ENCODE data around the gene ATR.

DNA sequence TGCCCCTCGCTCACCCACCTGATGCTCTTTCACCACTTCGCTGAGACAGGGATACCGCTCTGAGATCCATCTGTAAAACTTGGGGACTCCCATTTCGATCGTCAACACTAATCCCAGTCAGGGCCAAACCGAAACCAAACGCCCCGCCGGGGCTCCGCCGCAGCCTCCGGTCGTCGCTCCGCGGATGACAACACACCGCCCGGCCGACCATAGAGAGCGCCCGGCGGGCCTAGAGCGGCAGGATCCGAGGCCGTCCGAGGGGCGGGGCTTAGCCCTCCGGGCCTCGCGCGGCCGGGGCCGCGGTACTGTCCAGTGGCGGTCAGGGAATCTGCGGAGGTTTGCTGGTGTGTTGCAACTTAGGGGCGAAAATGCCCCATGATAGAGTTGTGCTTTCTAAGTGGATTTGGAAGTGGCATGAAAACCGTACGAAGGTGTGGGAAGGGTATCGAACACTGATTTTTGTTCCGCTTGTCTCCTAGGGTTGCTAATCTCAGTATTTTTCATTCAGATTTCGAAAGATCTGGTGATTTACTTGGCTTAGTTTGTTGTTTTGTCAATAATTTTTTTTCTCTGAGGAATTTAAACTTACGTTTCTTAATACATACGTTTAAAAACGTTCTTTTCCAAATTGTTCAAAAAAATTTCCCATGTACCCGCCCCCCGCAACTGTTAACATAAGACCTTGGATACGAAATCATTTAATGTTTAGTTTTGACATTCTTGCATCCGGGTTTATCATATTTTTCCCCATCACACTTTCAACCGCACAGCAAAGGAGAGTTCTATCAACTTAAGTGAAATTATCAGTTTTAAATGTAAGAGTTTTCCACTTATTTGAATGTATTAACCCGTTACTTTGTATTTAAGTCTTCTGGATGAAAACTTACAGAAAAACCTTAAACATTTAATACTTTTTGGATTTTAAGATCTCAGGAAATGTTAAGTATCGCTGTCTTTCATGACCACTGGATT lies 130.4 kb downstream of the ATR start, which contains the start of gene XRN1:
- TF ChIP-seq EP300 (IDR thresholded peaks at IDR 0.05): no peak
- TF ChIP-seq, protein P1, sequence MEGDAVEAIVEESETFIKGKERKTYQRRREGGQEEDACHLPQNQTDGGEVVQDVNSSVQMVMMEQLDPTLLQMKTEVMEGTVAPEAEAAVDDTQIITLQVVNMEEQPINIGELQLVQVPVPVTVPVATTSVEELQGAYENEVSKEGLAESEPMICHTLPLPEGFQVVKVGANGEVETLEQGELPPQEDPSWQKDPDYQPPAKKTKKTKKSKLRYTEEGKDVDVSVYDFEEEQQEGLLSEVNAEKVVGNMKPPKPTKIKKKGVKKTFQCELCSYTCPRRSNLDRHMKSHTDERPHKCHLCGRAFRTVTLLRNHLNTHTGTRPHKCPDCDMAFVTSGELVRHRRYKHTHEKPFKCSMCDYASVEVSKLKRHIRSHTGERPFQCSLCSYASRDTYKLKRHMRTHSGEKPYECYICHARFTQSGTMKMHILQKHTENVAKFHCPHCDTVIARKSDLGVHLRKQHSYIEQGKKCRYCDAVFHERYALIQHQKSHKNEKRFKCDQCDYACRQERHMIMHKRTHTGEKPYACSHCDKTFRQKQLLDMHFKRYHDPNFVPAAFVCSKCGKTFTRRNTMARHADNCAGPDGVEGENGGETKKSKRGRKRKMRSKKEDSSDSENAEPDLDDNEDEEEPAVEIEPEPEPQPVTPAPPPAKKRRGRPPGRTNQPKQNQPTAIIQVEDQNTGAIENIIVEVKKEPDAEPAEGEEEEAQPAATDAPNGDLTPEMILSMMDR (IDR thresholded peaks at IDR 0.05): no peak
